SK-N-MC (cell line): ENCODE data around the gene ARID5B.

Experiments
- EZH2 ChIP-seq: fragments of 200-600 bp; sonication (generic); IDR thresholded peaks from one replicate; pipeline ENCODE4 v1.6.1; 2017; ENCODE audit warnings: antibody characterized with exemption
- POLR2AphosphoS5 ChIP-seq: IDR thresholded peaks from 2 replicates; pipeline ENCODE4 v1.6.1; 2012; ENCODE audit warnings: mild to moderate bottlenecking, low read depth, low read length, borderline replicate concordance

GRCh38 chr10:62093863-62094291 lies 192.4 kb downstream of the ARID5B start:
- no peak for TF ChIP-seq POLR2AphosphoS5
- no peak for TF ChIP-seq EZH2
